ENCODE measurements around the gene GEN1.

DNA sequence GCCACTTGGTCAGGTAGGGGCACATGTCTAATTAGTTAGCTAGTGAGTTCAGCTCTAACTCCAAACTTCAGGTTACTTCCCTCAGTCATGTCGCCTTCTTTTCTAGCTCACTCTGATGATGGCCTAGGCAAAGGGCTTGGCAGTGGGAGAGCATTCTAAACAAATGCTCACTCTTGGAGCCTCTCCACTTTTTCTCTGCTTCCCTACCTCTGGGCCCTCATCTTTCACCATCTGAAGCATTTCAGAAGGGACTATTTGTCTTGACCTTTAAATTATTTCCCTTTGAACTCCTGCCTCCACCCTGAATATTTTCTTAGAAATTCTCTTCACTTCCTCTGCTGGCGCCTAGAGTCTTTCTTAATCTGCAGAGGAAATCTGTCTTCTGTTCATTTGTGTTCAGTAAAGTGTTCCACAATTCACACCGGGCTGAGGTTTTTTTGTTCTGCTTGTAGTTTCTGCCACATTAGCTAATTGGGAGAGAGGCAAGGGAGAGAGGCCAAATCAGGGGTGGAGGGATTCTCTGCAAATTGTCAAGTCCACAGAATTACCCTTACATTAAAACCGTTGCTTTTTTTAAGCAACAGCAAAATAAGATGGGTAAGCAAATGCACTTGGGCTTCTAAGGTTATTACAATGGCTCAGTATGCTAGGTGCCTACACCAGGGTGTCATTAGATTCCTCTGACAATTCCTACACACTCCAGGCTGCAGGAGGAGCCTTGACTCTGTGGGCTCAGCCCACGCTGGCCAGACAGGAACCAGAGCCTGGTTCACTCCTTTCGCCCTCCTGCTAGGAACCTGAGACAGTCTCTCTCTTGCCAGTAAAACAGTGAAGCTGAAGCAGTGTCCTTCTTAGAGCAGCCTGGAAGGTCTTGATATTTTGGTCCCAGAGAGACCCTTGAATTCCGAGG is 67.9 kb downstream of the GEN1 start:
- TF ChIP-seq POLR2AphosphoS5 (IDR thresholded peaks at IDR 0.05; ENCODE audit: low read depth, low read length) (no peak), POLR2A (IDR thresholded peaks at IDR 0.05; ENCODE audit: low read depth, low read length) (no peak)

Measured in GM12892 (cell line).